Measurements from ENCODE around the gene AKIRIN2. TPM values are rescaled to one million over a fixed set of nuclear protein-coding genes. Genes with fewer than 3 reads are reported as not detected.
"Not testable (repeated sequence)": the region's sequence is repeated elsewhere in the genome, so short reads cannot be mapped to it uniquely, and the experiment has no call there.

The AKIRIN2 gene
- total and polyA plus RNA-seq, 2 donors (not counting 1 experiment from before 2014, with no cell fraction given) = 82.2 to 108 TPM

GRCh38 chr6:87692086-87692485, 9.9 kb downstream of the AKIRIN2 start:
- Mint-ChIP-seq H3K9me3 (ENCODE audit: insufficient read depth) (no peaks in the 10 kb centered on the region), H3K27me3 (no peaks in the 10 kb centered on the region), H3K4me3 (peak overlapping the region; percentile 55), H3K4me1 (peaks cover 76% of the 10 kb centered on the region), H3K27ac (peak overlapping the region; percentile 23)
- Histone ChIP-seq H3K79me2 (ENCODE audit: control insufficient read depth, insufficient read depth, low read length) (peaks cover 100% of the 10 kb centered on the region), H3K9ac (ENCODE audit: low read length) (no peak overlapping the region), H3K9me3 (ENCODE audit: control extremely low read depth in 1 of 3, control insufficient read depth in 2 of 3, insufficient read depth in 1 of 3, low read length in 2 of 3) (peaks cover 0 to 8% (median 0%) of the 10 kb centered on the region in 3 donors), H3K27me3 (replicated peaks in 1 of 4; ENCODE audit: control extremely low read depth in 1 of 4, control insufficient read depth in 3 of 4, insufficient read depth in 4 of 4, low read length in 3 of 4) (no peaks in the 10 kb centered on the region), H3K27ac (ENCODE audit: low read length in 2 of 2) (peak overlapping the region in 1 of 2 donors; percentile 79), H3K4me3 (ENCODE audit: control extremely low read depth in 1 of 5, extremely low read depth in 1 of 5, insufficient read depth in 1 of 5, low read depth in 2 of 5, low read length in 4 of 5) (no peak overlapping the region), H2AFZ (ENCODE audit: insufficient read depth, low read depth, low read length, poor library complexity, severe bottlenecking) (no peak overlapping the region), H4K20me1 (ENCODE audit: control insufficient read depth, insufficient read depth, low read length, poor library complexity, severe bottlenecking) (peaks cover 75% of the 10 kb centered on the region), H3K4me2 (replicated peaks; ENCODE audit: low read depth, low read length, poor library complexity, severe bottlenecking) (peak overlapping the region; percentile 65), H3K4me1 (ENCODE audit: control insufficient read depth in 2 of 2, insufficient read depth in 2 of 2, low read length in 2 of 2) (peaks cover 37 to 66% of the 10 kb centered on the region in 2 donors), H3K36me3 (replicated peaks in 1 of 2; ENCODE audit: control extremely low read depth in 1 of 2, control insufficient read depth in 1 of 2, extremely low read depth in 1 of 2, insufficient read depth in 2 of 2, low read length in 1 of 2) (peaks cover 0 to 18% of the 10 kb centered on the region in 2 experiments)
- TF ChIP-seq EZH2 (IDR thresholded peaks at IDR 0.05; ENCODE audit: borderline replicate concordance, insufficient read depth, low read depth, low read length, poor library complexity, severe bottlenecking) (no peak), CTCF (IDR thresholded peaks at IDR 0.05) (no peak)
- intact Hi-C loops (cut with micrococcal nuclease) = no loop called here
- ATAC-seq (ENCODE audit: low read depth) (peak; percentile 13), DNase-seq (no peak)
- ChIA-PET CTCF (interaction anchor here (1.0 kb wide), 1 partner anchor 613 kb away, joined by 3 read pairs; no protein-coding TSS in a partner anchor), POLR2A (no interaction called here)
- 72% methylated on average over 2 of the region's 2 CpGs for WGBS (ENCODE audit: insufficient coverage)

GRCh38 chr6:87690441-87690840, 11.6 kb downstream of the AKIRIN2 start:
- Mint-ChIP-seq H3K27me3 (no peaks in the 10 kb centered on the region), H3K4me1 (peaks cover 80% of the 10 kb centered on the region), H3K4me3 (peak overlapping the region; percentile 32), H3K9me3 (ENCODE audit: insufficient read depth) (peaks cover 3% of the 10 kb centered on the region), H3K27ac (peak overlapping the region; percentile 32)
- DNase-seq (no peak), ATAC-seq (ENCODE audit: low read depth) (no peak)
- ChIA-PET CTCF (interaction anchor here (0.6 to 1.1 kb wide), 3 partner anchors 28 to 1088 kb away, joined by 3 read pairs; no protein-coding TSS in a partner anchor), POLR2A (no interaction called here)
- intact Hi-C loops (cut with micrococcal nuclease) = no loop called here
- Histone ChIP-seq H3K27ac (ENCODE audit: low read length in 2 of 2) (peak overlapping the region in 1 of 2 donors; percentile 47), H3K9ac (ENCODE audit: low read length) (no peak overlapping the region), H3K79me2 (ENCODE audit: control insufficient read depth, insufficient read depth, low read length) (peaks cover 100% of the 10 kb centered on the region), H3K27me3 (replicated peaks in 1 of 4; ENCODE audit: control extremely low read depth in 1 of 4, control insufficient read depth in 3 of 4, insufficient read depth in 4 of 4, low read length in 3 of 4) (no peaks in the 10 kb centered on the region), H3K4me1 (ENCODE audit: control insufficient read depth in 2 of 2, insufficient read depth in 2 of 2, low read length in 2 of 2) (peaks cover 28 to 66% of the 10 kb centered on the region in 2 donors), H4K20me1 (ENCODE audit: control insufficient read depth, insufficient read depth, low read length, poor library complexity, severe bottlenecking) (peaks cover 64% of the 10 kb centered on the region), H2AFZ (ENCODE audit: insufficient read depth, low read depth, low read length, poor library complexity, severe bottlenecking) (no peak overlapping the region), H3K36me3 (replicated peaks in 1 of 2; ENCODE audit: control extremely low read depth in 1 of 2, control insufficient read depth in 1 of 2, extremely low read depth in 1 of 2, insufficient read depth in 2 of 2, low read length in 1 of 2) (peaks cover 0 to 18% of the 10 kb centered on the region in 2 experiments), H3K4me3 (ENCODE audit: control extremely low read depth in 1 of 5, extremely low read depth in 1 of 5, insufficient read depth in 1 of 5, low read depth in 2 of 5, low read length in 4 of 5) (no peak overlapping the region), H3K4me2 (replicated peaks; ENCODE audit: low read depth, low read length, poor library complexity, severe bottlenecking) (peak overlapping the region; percentile 65), H3K9me3 (ENCODE audit: control extremely low read depth in 1 of 3, control insufficient read depth in 2 of 3, insufficient read depth in 1 of 3, low read length in 2 of 3) (peaks cover 0 to 8% (median 0%) of the 10 kb centered on the region in 3 donors)
- 100% methylated on average over 1 of the region's 3 CpGs for WGBS (ENCODE audit: insufficient coverage)
- no peak for TF ChIP-seq CTCF (IDR thresholded peaks at IDR 0.05)
- no peak for TF ChIP-seq EZH2 (IDR thresholded peaks at IDR 0.05; ENCODE audit: borderline replicate concordance, insufficient read depth, low read depth, low read length, poor library complexity, severe bottlenecking)

GRCh38 chr6:87687893-87688292, 14.1 kb downstream of the AKIRIN2 start:
- CTCF ChIA-PET = interaction anchor here (0.7 kb wide), 1 partner anchor 30 kb away, joined by 4 read pairs; no protein-coding TSS in a partner anchor
- 95% methylated on average over 4 of the region's 9 CpGs for WGBS (ENCODE audit: insufficient coverage)
- H3K4me2 ChIP-seq (replicated peaks; ENCODE audit: low read depth, low read length, poor library complexity, severe bottlenecking); H3K27ac ChIP-seq (ENCODE audit: low read length in 2 of 2); H3K9me3 Mint-ChIP-seq (ENCODE audit: insufficient read depth); H3K4me3 Mint-ChIP-seq; H3K4me3 ChIP-seq (ENCODE audit: control extremely low read depth in 1 of 5, extremely low read depth in 1 of 5, insufficient read depth in 1 of 5, low read depth in 2 of 5, low read length in 4 of 5); H3K27me3 Mint-ChIP-seq; H3K27me3 ChIP-seq (replicated peaks in 1 of 4; ENCODE audit: control extremely low read depth in 1 of 4, control insufficient read depth in 3 of 4, insufficient read depth in 4 of 4, low read length in 3 of 4); H3K9ac ChIP-seq (ENCODE audit: low read length); H3K27ac Mint-ChIP-seq; H2AFZ ChIP-seq (ENCODE audit: insufficient read depth, low read depth, low read length, poor library complexity, severe bottlenecking); intact Hi-C loops (cut with micrococcal nuclease); ATAC-seq (ENCODE audit: low read depth); H3K9me3 ChIP-seq (ENCODE audit: control extremely low read depth in 1 of 3, control insufficient read depth in 2 of 3, insufficient read depth in 1 of 3, low read length in 2 of 3); DNase-seq: not testable (repeated sequence)
- peaks cover 83% of the 10 kb centered on the region for H3K4me1 Mint-ChIP-seq
- H3K4me1 ChIP-seq (ENCODE audit: control insufficient read depth in 2 of 2, insufficient read depth in 2 of 2, low read length in 2 of 2) = peaks cover 32 to 70% of the 10 kb centered on the region in 2 donors
- H3K36me3 ChIP-seq (replicated peaks in 1 of 2; ENCODE audit: control extremely low read depth in 1 of 2, control insufficient read depth in 1 of 2, extremely low read depth in 1 of 2, insufficient read depth in 2 of 2, low read length in 1 of 2) = peaks cover 0 to 17% of the 10 kb centered on the region in 2 experiments
- H3K79me2 ChIP-seq (ENCODE audit: control insufficient read depth, insufficient read depth, low read length) = peaks cover 100% of the 10 kb centered on the region
- peaks cover 69% of the 10 kb centered on the region for H4K20me1 ChIP-seq (ENCODE audit: control insufficient read depth, insufficient read depth, low read length, poor library complexity, severe bottlenecking)
- POLR2A ChIA-PET = interaction anchor here (0.6 kb wide), 1 partner anchor 11 kb away, joined by 6 read pairs; no protein-coding TSS in a partner anchor
